K562 (cell line): ENCODE data around the gene SLC44A2. TPM values are rescaled to one million over a fixed set of nuclear protein-coding genes. Genes with fewer than 3 reads are reported as not detected.
A peak's percentile ranks its signal among the peaks of the same experiment; 100 is the strongest.

Experiments used
- ATAC-seq: fragments of 200-7000 bp; cut with Tn5 transposase; 3 replicates; pipeline ENCODE4 v1.9.1; 2020; ENCODE audit warnings: moderate library complexity
- BruUV-seq: library from RNA; stranded (reverse); fragments of 400-500 nt; replicated peaks from 2 replicates; lab custom pipeline; 2021; lab: Mats Ljungman, UMichigan
- CTCF ChIA-PET: fragments of 300-600 bp; formaldehyde crosslinking; extraction: SDS; loops from one replicate; lab custom pipeline; 2021; ENCODE audit warnings: low intra/inter-chr PET ratio; lab: Yijun Ruan, JAX
- POLR2A ChIA-PET: fragments of 300-600, 350-650 bp; sonication (Branson Sonifier 250); formaldehyde crosslinking; extraction: SDS; loops from one replicate; lab custom pipeline; 2021; ENCODE audit warnings: antibody characterized with exemption, inconsistent platforms; lab: Yijun Ruan, JAX
- DNase-seq, 4 experiments: peaks; one replicate each; pipeline versions ENCODE4 v3.0.0 to v3.0.0-alpha.2; 2011 to 2018; ENCODE audit warnings: low spot score in 3 of 4, mixed read lengths in 3 of 4; ENCODE audit errors: extremely low read depth in 1 of 4
- FAIRE-seq: peaks from 2 replicates; lab custom pipeline; 2011; peaks lifted over from hg19 to GRCh38; lab: Jason Lieb, UNC
- H2AFZ ChIP-seq: 2 replicates; pipeline ENCODE4 v1.6.0; 2011; ENCODE audit warnings: low read depth, low read length, control low read depth, inconsistent platforms
- H3K27ac ChIP-seq: fragments of 200-600 bp; 3 replicates; pipeline ENCODE4 v1.8.0; 2011; ENCODE audit warnings: low read depth, mild to moderate bottlenecking, control low read depth, inconsistent platforms, low read length, moderate library complexity, mixed read lengths; ENCODE audit errors: extremely low read depth
- H3K27me3 ChIP-seq, 2 experiments: fragments of 300-600 bp in 1 of 2; 2 replicates in 1 of 2; 3 replicates in 1 of 2; pipeline versions ENCODE4 v1.6.0 to v1.8.0; 2011; ENCODE audit warnings: inconsistent platforms in 2 of 2, low read length in 2 of 2, mild to moderate bottlenecking in 1 of 2, mixed read lengths in 1 of 2, moderate library complexity in 1 of 2; ENCODE audit not compliant: control insufficient read depth in 2 of 2, insufficient read depth in 2 of 2
- H3K36me3 ChIP-seq: fragments of 300-600 bp; 3 replicates; pipeline ENCODE4 v1.8.0; 2011; ENCODE audit warnings: mild to moderate bottlenecking, low read length, inconsistent platforms; ENCODE audit not compliant: control insufficient read depth, insufficient read depth
- H3K4me1 ChIP-seq, 2 experiments: fragments of 200-600 bp in 1 of 2; replicated peaks in 1 of 2; 2 replicates in 1 of 2; 3 replicates in 1 of 2; pipeline versions ENCODE4 v1.5.1 to v1.8.0; 2011; ENCODE audit warnings: inconsistent platforms in 2 of 2, low read length in 2 of 2, mild to moderate bottlenecking in 1 of 2, mixed read lengths in 1 of 2, moderate library complexity in 1 of 2; ENCODE audit not compliant: control insufficient read depth in 2 of 2, insufficient read depth in 2 of 2
- H3K4me2 ChIP-seq: 2 replicates; pipeline ENCODE4 v1.6.1; 2011; ENCODE audit warnings: low read length, control low read depth, inconsistent platforms, mixed read lengths; ENCODE audit not compliant: insufficient read depth
- H3K4me3 ChIP-seq: fragments of 200-600 bp; sonication (generic), shearing (Covaris generic); 2 replicates; pipeline ENCODE4 v1.5.1; 2016; ENCODE audit warnings: control low read depth, inconsistent platforms
- H3K79me2 ChIP-seq: fragments of 200-600 bp; 3 replicates; pipeline ENCODE4 v1.8.0; 2011; ENCODE audit warnings: low read length, inconsistent platforms; ENCODE audit not compliant: control insufficient read depth, insufficient read depth
- H3K9ac ChIP-seq, 2 experiments: 2 replicates each; pipeline versions ENCODE4 v1.6.0 to v1.6.1; 2011; ENCODE audit warnings: low read depth in 2 of 2, low read length in 2 of 2, control low read depth in 1 of 2, inconsistent platforms in 1 of 2, mild to moderate bottlenecking in 1 of 2, mixed read lengths in 1 of 2; ENCODE audit not compliant: insufficient read depth in 1 of 2
- H3K9me1 ChIP-seq: one replicate; pipeline ENCODE4 v1.6.0; 2011; ENCODE audit warnings: inconsistent platforms, mild to moderate bottlenecking, low read length, moderate library complexity; ENCODE audit not compliant: control insufficient read depth, insufficient read depth
- H3K9me3 ChIP-seq: replicated peaks from 2 replicates; pipeline ENCODE4 v1.5.1; 2011; ENCODE audit warnings: low read depth, low read length, inconsistent platforms; ENCODE audit not compliant: control insufficient read depth, insufficient read depth
- H4K20me1 ChIP-seq: replicated peaks from 2 replicates; pipeline ENCODE4 v1.6.1; 2011; ENCODE audit warnings: low read length, inconsistent platforms, mixed read lengths; ENCODE audit not compliant: control insufficient read depth, insufficient read depth
- ARHGAP35 ChIP-seq: fragments of 450-650 bp; IDR thresholded peaks from 2 replicates; pipeline ENCODE4 v1.6.1; 2018; ENCODE audit not compliant: partially characterized antibody
- ARID1B ChIP-seq: fragments of 450-650 bp; IDR thresholded peaks from 2 replicates; pipeline ENCODE4 v1.6.1; 2016; ENCODE audit warnings: antibody characterized with exemption, mild to moderate bottlenecking, inconsistent platforms
- BCOR ChIP-seq: fragments of 450-650 bp; IDR thresholded peaks from 2 replicates; pipeline ENCODE4 v1.6.1; 2016
- CHD1 ChIP-seq: fragments of 200-600 bp; sonication (generic); IDR thresholded peaks from one replicate; pipeline ENCODE4 v1.6.1; 2012; ENCODE audit warnings: mild to moderate bottlenecking, moderate library complexity, low read length, inconsistent platforms
- CREB1 ChIP-seq, 2 experiments: sonication (generic) in 1 of 2; formaldehyde crosslinking in 1 of 2; IDR thresholded peaks; 2 replicates each; pipeline versions ENCODE4 v1.6.1 to v1.8.0; 2012 to 2022; ENCODE audit warnings: inconsistent platforms in 1 of 2, mild to moderate bottlenecking in 1 of 2, missing genetic modification reagents in 1 of 2, moderate library complexity in 1 of 2
- CXXC5 ChIP-seq: fragments of 250-450 bp; sonication (Bioruptor Pico); IDR thresholded peaks from 2 replicates; pipeline ENCODE4 v1.8.0; 2022; ENCODE audit warnings: inconsistent platforms, mild to moderate bottlenecking, moderate library complexity
- EP400 ChIP-seq: fragments of 450-650 bp; IDR thresholded peaks from 2 replicates; pipeline ENCODE4 v1.6.1; 2017; ENCODE audit warnings: antibody characterized with exemption, mild to moderate bottlenecking, moderate library complexity
- EWSR1 ChIP-seq: fragments of 450-650 bp; IDR thresholded peaks from 2 replicates; pipeline ENCODE4 v1.6.1; 2018; ENCODE audit warnings: borderline replicate concordance, mild to moderate bottlenecking, low read depth, moderate library complexity; ENCODE audit not compliant: partially characterized antibody
- FUS ChIP-seq: fragments of 200-400 bp; formaldehyde crosslinking; optimal IDR thresholded peaks from 2 replicates; pipeline ENCODE3; 2017; ENCODE audit warnings: low read depth, low read length
- GTF2F1 ChIP-seq: IDR thresholded peaks from 2 replicates; pipeline ENCODE4 v1.6.1; 2011; ENCODE audit warnings: low read depth, low read length, improper control_type of control experiment
- HMG20B ChIP-seq: fragments of 250-450 bp; sonication (Bioruptor Pico); IDR thresholded peaks from 2 replicates; pipeline ENCODE4 v1.5.0; 2021; ENCODE audit warnings: mild to moderate bottlenecking
- KDM2B ChIP-seq: fragments of 250-450 bp; sonication (Bioruptor Pico); IDR thresholded peaks from 2 replicates; pipeline ENCODE4 v1.8.0; 2021; ENCODE audit warnings: mild to moderate bottlenecking, moderate library complexity
- MITF ChIP-seq: IDR thresholded peaks from 2 replicates; pipeline ENCODE4 v1.6.1; 2014; ENCODE audit warnings: antibody characterized with exemption
- MTA2 ChIP-seq: fragments of 450-650 bp; IDR thresholded peaks from 2 replicates; pipeline ENCODE4 v1.6.1; 2016; ENCODE audit warnings: low read depth
- POLR2G ChIP-seq: fragments of 200-400 bp; formaldehyde crosslinking; IDR thresholded peaks from 2 replicates; pipeline ENCODE4 v1.6.1; 2017; ENCODE audit warnings: low read depth, mild to moderate bottlenecking, antibody characterized with exemption, low read length, moderate library complexity
- RNF2 ChIP-seq: sonication (generic); IDR thresholded peaks from 2 replicates; pipeline ENCODE4 v1.6.1; 2016
- SRSF7 ChIP-seq: fragments of 200-400 bp; formaldehyde crosslinking; optimal IDR thresholded peaks from 2 replicates; pipeline ENCODE3; 2017; ENCODE audit warnings: mild to moderate bottlenecking, low read depth, low read length
- TBP ChIP-seq: optimal IDR thresholded peaks from 2 replicates; pipeline ENCODE3; 2011; ENCODE audit warnings: low read depth, low read length, improper control_type of control experiment
- XRCC3 ChIP-seq: fragments of 450-650 bp; IDR thresholded peaks from 2 replicates; pipeline ENCODE4 v1.6.1; 2017; ENCODE audit warnings: mild to moderate bottlenecking, moderate library complexity
- ZFPM2 ChIP-seq: fragments of 250-450 bp; sonication (Bioruptor Pico); IDR thresholded peaks from 2 replicates; pipeline ENCODE4 v1.5.1; 2022; ENCODE audit warnings: mild to moderate bottlenecking
- ZNF133 ChIP-seq: fragments of 250-450 bp; sonication (Bioruptor Pico); IDR thresholded peaks from 2 replicates; pipeline ENCODE4 v1.4.0; 2020; ENCODE audit warnings: mild to moderate bottlenecking
- ZNF232 ChIP-seq: sonication (generic); formaldehyde crosslinking; IDR thresholded peaks from 2 replicates; pipeline ENCODE4 v1.8.0; 2022; ENCODE audit warnings: mild to moderate bottlenecking, missing genetic modification reagents
- ZNF354B ChIP-seq: fragments of 250-450 bp; sonication (Bioruptor Pico); IDR thresholded peaks from 2 replicates; pipeline ENCODE4 v1.4.0; 2020
- ZNF431 ChIP-seq: sonication (generic); formaldehyde crosslinking; IDR thresholded peaks from 2 replicates; pipeline ENCODE4 v1.8.0; 2022; ENCODE audit warnings: mild to moderate bottlenecking, missing genetic modification reagents
- WGBS: fragments of 100-300 bp; shearing (Covaris generic); methylation state at CpG from one replicate; pipeline ENCODE4 v1.1.6; 2016; ENCODE audit warnings: low coverage, mixed read lengths; ENCODE audit not compliant: insufficient coverage; ENCODE audit errors: missing lambda C conversion rate; 5-methylcytosine and 5-hydroxymethylcytosine counted together
- in situ Hi-C: fragments of 300-500 bp; cut with MboI; formaldehyde crosslinking; loops from 4 replicates; pipeline ENCODE4 v1.15.0; 2018; ENCODE audit warnings: inconsistent platforms, mixed read lengths
- intact Hi-C: fragments of 100-400 bp; cut with micrococcal nuclease; formaldehyde crosslinking; loops from 2 replicates; pipeline ENCODE4 v1.14.2; 2022
- polyA plus RNA-seq, 8 experiments: library from polyadenylated mRNA; depleted of rRNA in 4 of 8; stranded (reverse) in 5 of 8; unstranded in 3 of 8; fragments of >200 nt; fragmentation: Nextera tagmentation in 2 of 8; fragmentation: Illumina TruSeq in 1 of 8; extraction: Ambion mirVana in 2 of 8; extraction: Trizol in 1 of 8; gene quantifications; 2 replicates each; pipeline versions ENCODE4 v1.2.1 to v1.2.3, GENCODE V29; 2011 to 2014; ENCODE audit warnings: inconsistent platforms in 1 of 8, missing spikeins in 1 of 8
- total RNA-seq, 7 experiments: library from RNA; depleted of rRNA in 6 of 7; stranded (reverse); fragments of >200 nt in 6 of 7; fragmentation: Illumina TruSeq in 2 of 7; extraction: Trizol in 2 of 7; gene quantifications; 2 replicates each; pipeline versions ENCODE4 v1.2.1 to v1.2.3, GENCODE V29; 2011 to 2021; ENCODE audit warnings: low replicate concordance in 1 of 7

SLC44A2 gene
- total and polyA plus RNA-seq, 9 of the 15 experiments (the other 6 are each of a cell fraction or from before 2014, with no cell fraction given), result 1.1 to 34.2 (median 8.1) TPM

GRCh38 chr19:10583036-10583776 is 42.1 kb upstream of the SLC44A2 start:
- no peaks in the 10 kb centered on the region for H3K9me3 ChIP-seq
- ChIA-PET CTCF (interaction anchor here (0.6 to 3.1 kb wide), 3 partner anchors 61 to 554 kb away, joined by 3 to 50 read pairs (median 12); partner anchors contain the start of gene QTRT1), POLR2A (interaction anchor here (0.6 kb wide), 1 partner anchor 83 kb away, joined by 3 read pairs; no protein-coding TSS in a partner anchor)
- no peaks in the 10 kb centered on the region for H3K79me2 ChIP-seq
- no peak overlapping the region for H3K27ac ChIP-seq
- peaks cover 2% of the 10 kb centered on the region for H3K9me1 ChIP-seq
- no peak for FAIRE-seq
- 0 out of 2 replicates have a peak overlapping the region, but pooled peaks have one; percentile 53 for H2AFZ ChIP-seq
- no peak for ATAC-seq
- H3K4me2 ChIP-seq, result no peak overlapping the region
- peaks cover 8 to 16% of the 10 kb centered on the region in 2 experiments; a peak in 4 of 5 replicates for H3K4me1 ChIP-seq
- H3K27me3 ChIP-seq, result peaks cover 0 to 10% of the 10 kb centered on the region in 2 experiments; a peak in 2 of 5 replicates
- no TSS peak for BruUV-seq
- DNase-seq, result peak in 1 of 4 experiments; percentile 32
- no peaks in the 10 kb centered on the region for H4K20me1 ChIP-seq
- no peak overlapping the region for H3K4me3 ChIP-seq
- WGBS, result 45% methylated on average over 9 of the region's 9 CpGs
- in situ Hi-C loops (loop anchor here (5.0 kb wide), 2 partner anchors 59 to 114 kb away; no protein-coding TSS in a partner anchor), intact Hi-C loops (loop anchor here (5.0 kb wide), 1 partner anchor 41 kb away; the partner anchor contains the start of gene ATG4D)
- H3K36me3 ChIP-seq, result no peaks in the 10 kb centered on the region
- H3K9ac ChIP-seq, result peak overlapping the region in 1 of 2 experiments; percentile 11; a peak in 2 of 4 replicates
- no peak for TF ChIP-seq ZNF232 (CRISPR knock-in tag)
- TF ChIP-seq ZNF431 (CRISPR knock-in tag), result no peak
- no peak for TF ChIP-seq MTA2
- no peak for TF ChIP-seq ARID1B
- TF ChIP-seq BCOR, result no peak; the same call in 1 of the 2 replicates
- no peak for TF ChIP-seq CREB1 (IDR thresholded peaks at IDR 0.05)
- TF ChIP-seq CREB1 (CRISPR knock-in tag; IDR thresholded peaks at IDR 0.05), result no peak
- no peak for TF ChIP-seq ZNF133
- no peak for TF ChIP-seq GTF2F1
- no peak for TF ChIP-seq XRCC3
- TF ChIP-seq RNF2, result no peak
- TF ChIP-seq ZNF354B (CRISPR knock-in tag), result no peak
- TF ChIP-seq EP400, result no peak
- TF ChIP-seq TBP, result no peak
- TF ChIP-seq ZFPM2 (CRISPR knock-in tag), result no peak
- no peak for TF ChIP-seq POLR2G
- no peak for TF ChIP-seq SRSF7
- TF ChIP-seq ARHGAP35, result no peak
- TF ChIP-seq FUS, result no peak
- TF ChIP-seq CHD1, result no peak
- TF ChIP-seq EWSR1, result no peak
- no peak for TF ChIP-seq MITF
- no peak for TF ChIP-seq KDM2B (CRISPR knock-in tag)
- no peak for TF ChIP-seq CXXC5
- no peak for TF ChIP-seq HMG20B
